Hepatocyte (in vitro differentiated cells): ENCODE results near the gene RALGDS. TPM values are rescaled to one million over a fixed set of nuclear protein-coding genes. Genes with fewer than 3 reads are reported as not detected.

Experiments
- DNase-seq: peaks from one replicate; pipeline ENCODE4 v3.0.0-alpha.2; 2016; ENCODE audit warnings: low spot score
- H2AFZ ChIP-seq: fragments of 200-600 bp; sonication (generic); 2 replicates; pipeline ENCODE4 v1.6.0; 2016; ENCODE audit warnings: antibody characterized with exemption, mild to moderate bottlenecking
- H3K27ac ChIP-seq: fragments of 200-600 bp; sonication (generic); 2 replicates; pipeline ENCODE4 v1.5.1; 2016; ENCODE audit warnings: mild to moderate bottlenecking
- H3K27me3 ChIP-seq: fragments of 200-600 bp; sonication (generic); 2 replicates; pipeline ENCODE4 v1.6.1; 2016
- H3K36me3 ChIP-seq: fragments of 200-600 bp; sonication (generic); replicated peaks from 2 replicates; pipeline ENCODE4 v1.5.1; 2016; ENCODE audit warnings: low read depth; ENCODE audit not compliant: insufficient read depth
- H3K4me1 ChIP-seq: fragments of 200-600 bp; sonication (generic); 2 replicates; pipeline ENCODE4 v1.5.1; 2016; ENCODE audit warnings: mild to moderate bottlenecking, moderate library complexity; ENCODE audit not compliant: insufficient read depth
- H3K4me2 ChIP-seq: fragments of 200-600 bp; sonication (generic); 2 replicates; pipeline ENCODE4 v1.6.0; 2016
- H3K4me3 ChIP-seq: fragments of 200-600 bp; sonication (generic); 2 replicates; pipeline ENCODE4 v1.5.1; 2016; ENCODE audit warnings: mild to moderate bottlenecking
- H3K79me2 ChIP-seq: fragments of 200-600 bp; sonication (generic); 2 replicates; pipeline ENCODE4 v1.6.0; 2017; ENCODE audit warnings: mild to moderate bottlenecking
- H3K9me2 ChIP-seq: fragments of 200-600 bp; sonication (generic); replicated peaks from 2 replicates; pipeline ENCODE4 v1.6.0; 2017; ENCODE audit warnings: mild to moderate bottlenecking; ENCODE audit not compliant: insufficient read depth
- H3K9me3 ChIP-seq: fragments of 200-600 bp; sonication (generic); 2 replicates; pipeline ENCODE4 v1.5.1; 2016; ENCODE audit warnings: low read depth, mild to moderate bottlenecking
- H4K20me1 ChIP-seq: fragments of 200-600 bp; sonication (generic); 2 replicates; pipeline ENCODE4 v1.6.0; 2016; ENCODE audit warnings: mild to moderate bottlenecking; ENCODE audit not compliant: insufficient read depth, poor library complexity, severe bottlenecking
- EZH2 ChIP-seq: fragments of 200-600 bp; sonication (generic); IDR thresholded peaks from 2 replicates; pipeline ENCODE4 v1.6.1; 2016; ENCODE audit warnings: antibody characterized with exemption, mild to moderate bottlenecking, borderline replicate concordance
- EZH2phosphoT487 ChIP-seq: fragments of 200-600 bp; sonication (generic); IDR thresholded peaks from one replicate; pipeline ENCODE4 v1.6.1; 2018; ENCODE audit warnings: antibody characterized with exemption, mild to moderate bottlenecking, low read depth, moderate library complexity; ENCODE audit not compliant: unreplicated experiment, severe bottlenecking
- WGBS: methylation state at CpG from one replicate; pipeline ENCODE4 v1.1.6; 2016; ENCODE audit warnings: low lambda C conversion rate; ENCODE audit errors: missing lambda C conversion rate; 5-methylcytosine and 5-hydroxymethylcytosine counted together
- polyA plus RNA-seq: library from polyadenylated mRNA; unstranded; fragments of >200 nt; fragmentation: Nextera tagmentation; extraction: Ambion mirVana; gene quantifications from 2 replicates; pipeline ENCODE4 v1.2.1, GENCODE V29; 2016
- total RNA-seq: library from RNA; depleted of rRNA; stranded (reverse); fragments of >200 nt; gene quantifications from 2 replicates; pipeline ENCODE4 v1.2.3, GENCODE V29; 2014
- TF ChIP-seq, protein P1 (sequence below): fragments of 200-600 bp; sonication (generic); IDR thresholded peaks from 2 replicates; pipeline ENCODE4 v1.5.1; 2016; ENCODE audit warnings: antibody characterized with exemption, mild to moderate bottlenecking; ENCODE audit not compliant: poor library complexity

Gene RALGDS
- total and polyA plus RNA-seq, 2 experiments from 2014 or later: 26.9 to 48.0 TPM

DNA sequence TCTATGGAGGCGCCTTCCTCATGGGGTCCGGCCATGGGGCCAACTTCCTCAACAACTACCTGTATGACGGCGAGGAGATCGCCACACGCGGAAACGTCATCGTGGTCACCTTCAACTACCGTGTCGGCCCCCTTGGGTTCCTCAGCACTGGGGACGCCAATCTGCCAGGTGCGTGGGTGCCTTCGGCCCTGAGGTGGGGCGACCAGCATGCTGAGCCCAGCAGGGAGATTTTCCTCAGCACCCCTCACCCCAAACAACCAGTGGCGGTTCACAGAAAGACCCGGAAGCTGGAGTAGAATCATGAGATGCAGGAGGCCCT, 56.0 kb downstream of the RALGDS start:
- no peak overlapping the region for H2AFZ ChIP-seq
- H3K4me1 ChIP-seq: peaks cover 6% of the 10 kb centered on the region
- H3K27me3 ChIP-seq: no peaks in the 10 kb centered on the region
- no peaks in the 10 kb centered on the region for H3K79me2 ChIP-seq
- 97% methylated on average over 17 of the region's 17 CpGs for WGBS
- H3K9me3 ChIP-seq: no peaks in the 10 kb centered on the region
- no peak for DNase-seq
- TF ChIP-seq EZH2phosphoT487 (no peak), EZH2 (no peak)
- TF ChIP-seq, protein P1, sequence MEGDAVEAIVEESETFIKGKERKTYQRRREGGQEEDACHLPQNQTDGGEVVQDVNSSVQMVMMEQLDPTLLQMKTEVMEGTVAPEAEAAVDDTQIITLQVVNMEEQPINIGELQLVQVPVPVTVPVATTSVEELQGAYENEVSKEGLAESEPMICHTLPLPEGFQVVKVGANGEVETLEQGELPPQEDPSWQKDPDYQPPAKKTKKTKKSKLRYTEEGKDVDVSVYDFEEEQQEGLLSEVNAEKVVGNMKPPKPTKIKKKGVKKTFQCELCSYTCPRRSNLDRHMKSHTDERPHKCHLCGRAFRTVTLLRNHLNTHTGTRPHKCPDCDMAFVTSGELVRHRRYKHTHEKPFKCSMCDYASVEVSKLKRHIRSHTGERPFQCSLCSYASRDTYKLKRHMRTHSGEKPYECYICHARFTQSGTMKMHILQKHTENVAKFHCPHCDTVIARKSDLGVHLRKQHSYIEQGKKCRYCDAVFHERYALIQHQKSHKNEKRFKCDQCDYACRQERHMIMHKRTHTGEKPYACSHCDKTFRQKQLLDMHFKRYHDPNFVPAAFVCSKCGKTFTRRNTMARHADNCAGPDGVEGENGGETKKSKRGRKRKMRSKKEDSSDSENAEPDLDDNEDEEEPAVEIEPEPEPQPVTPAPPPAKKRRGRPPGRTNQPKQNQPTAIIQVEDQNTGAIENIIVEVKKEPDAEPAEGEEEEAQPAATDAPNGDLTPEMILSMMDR: no peak
- H3K36me3 ChIP-seq: no peaks in the 10 kb centered on the region
- H3K27ac ChIP-seq: no peak overlapping the region
- H3K9me2 ChIP-seq: no peaks in the 10 kb centered on the region
- no peaks in the 10 kb centered on the region for H4K20me1 ChIP-seq
- no peak overlapping the region for H3K4me3 ChIP-seq
- no peak overlapping the region for H3K4me2 ChIP-seq

DNA sequence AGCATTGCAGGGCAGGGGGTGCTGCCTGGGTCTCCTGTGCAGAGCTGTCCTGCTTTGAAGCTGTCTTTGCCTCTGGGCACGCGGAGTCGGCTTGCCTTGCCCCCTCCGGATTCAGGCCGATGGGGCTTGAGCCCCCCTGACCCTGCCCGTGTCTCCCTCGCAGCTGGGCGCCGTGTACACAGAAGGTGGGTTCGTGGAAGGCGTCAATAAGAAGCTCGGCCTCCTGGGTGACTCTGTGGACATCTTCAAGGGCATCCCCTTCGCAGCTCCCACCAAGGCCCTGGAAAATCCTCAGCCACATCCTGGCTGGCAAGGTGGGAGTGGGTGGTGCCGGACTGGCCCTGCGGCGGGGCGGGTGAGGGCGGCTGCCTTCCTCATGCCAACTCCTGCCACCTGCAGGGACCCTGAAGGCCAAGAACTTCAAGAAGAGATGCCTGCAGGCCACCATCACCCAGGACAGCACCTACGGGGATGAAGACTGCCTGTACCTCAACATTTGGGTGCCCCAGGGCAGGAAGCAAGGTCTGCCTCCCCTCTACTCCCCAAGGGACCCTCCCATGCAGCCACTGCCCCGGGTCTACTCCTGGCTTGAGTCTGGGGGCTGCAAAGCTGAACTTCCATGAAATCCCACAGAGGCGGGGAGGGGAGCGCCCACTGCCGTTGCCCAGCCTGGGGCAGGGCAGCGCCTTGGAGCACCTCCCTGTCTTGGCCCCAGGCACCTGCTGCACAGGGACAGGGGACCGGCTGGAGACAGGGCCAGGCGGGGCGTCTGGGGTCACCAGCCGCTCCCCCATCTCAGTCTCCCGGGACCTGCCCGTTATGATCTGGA, 56.6 kb downstream of the RALGDS start:
- no peak overlapping the region for H3K4me3 ChIP-seq
- TF ChIP-seq, protein P1: no peak
- TF ChIP-seq EZH2phosphoT487: no peak
- TF ChIP-seq EZH2: no peak
- DNase-seq: no peak
- H2AFZ ChIP-seq: no peak overlapping the region
- H3K79me2 ChIP-seq: no peaks in the 10 kb centered on the region
- H3K4me2 ChIP-seq: no peak overlapping the region
- no peaks in the 10 kb centered on the region for H3K27me3 ChIP-seq
- H3K4me1 ChIP-seq: peaks cover 6% of the 10 kb centered on the region
- H3K27ac ChIP-seq: no peak overlapping the region
- no peaks in the 10 kb centered on the region for H3K9me3 ChIP-seq
- H3K36me3 ChIP-seq: no peaks in the 10 kb centered on the region
- H3K9me2 ChIP-seq: no peaks in the 10 kb centered on the region
- WGBS: 96% methylated on average over 25 of the region's 30 CpGs
- H4K20me1 ChIP-seq: no peaks in the 10 kb centered on the region

DNA sequence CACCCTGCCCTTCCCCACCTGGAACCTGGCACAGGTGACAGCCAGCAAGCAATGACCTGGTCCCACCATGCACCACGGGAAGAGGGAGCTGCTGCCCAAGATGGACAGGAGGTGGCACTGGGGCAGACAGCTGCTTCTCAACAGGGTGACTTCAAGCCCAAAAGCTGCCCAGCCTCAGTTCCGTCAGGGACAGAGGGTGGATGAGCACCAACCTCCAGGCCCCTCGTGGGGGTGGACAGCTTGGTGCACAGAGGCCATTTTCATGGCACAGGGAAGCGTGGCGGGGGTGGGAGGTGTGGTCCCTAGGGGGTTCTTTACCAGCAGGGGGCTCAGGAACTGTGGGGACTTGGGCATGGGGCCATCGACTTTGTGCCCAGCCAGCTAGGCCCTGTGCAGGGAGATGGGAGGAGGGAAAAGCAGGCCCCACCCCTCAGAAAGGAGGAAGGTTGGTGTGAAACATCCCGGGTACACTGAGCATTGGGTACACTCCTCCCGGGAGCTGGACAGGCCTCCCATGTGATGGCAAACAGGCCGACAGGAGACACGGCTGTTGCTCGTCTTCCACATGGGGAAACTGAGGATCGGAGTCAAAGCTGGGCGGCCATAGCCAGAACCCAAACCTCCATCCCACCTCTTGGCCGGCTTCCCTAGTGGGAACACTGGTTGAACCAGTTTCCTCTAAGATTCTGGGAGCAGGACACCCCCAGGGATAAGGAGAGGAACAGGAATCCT, 57.4 kb downstream of the RALGDS start:
- H3K27ac ChIP-seq: no peak overlapping the region
- no peaks in the 10 kb centered on the region for H3K36me3 ChIP-seq
- no peak overlapping the region for H3K4me3 ChIP-seq

More for the DNA sequence above, 57.4 kb downstream of the RALGDS start:
- WGBS: 92% methylated on average over 12 of the region's 14 CpGs
- DNase-seq: no peak
- Histone ChIP-seq H3K4me2 (no peak overlapping the region), H3K27me3 (no peaks in the 10 kb centered on the region), H3K9me2 (no peaks in the 10 kb centered on the region), H3K9me3 (no peaks in the 10 kb centered on the region), H3K4me1 (peaks cover 6% of the 10 kb centered on the region), H2AFZ (no peak overlapping the region), H3K79me2 (no peaks in the 10 kb centered on the region), H4K20me1 (no peaks in the 10 kb centered on the region)
- TF ChIP-seq EZH2 (no peak), EZH2phosphoT487 (no peak)
- TF ChIP-seq, protein P1: no peak
